ENCODE data around the gene SORCS1.
A peak's percentile ranks its signal among the peaks of the same experiment; 100 is the strongest.

Gene SORCS1

GRCh38 chr10:106615081-106615480 lies 549.4 kb downstream of the SORCS1 start:
- Histone ChIP-seq H3K23ac (ENCODE audit: low read length) (no peak overlapping the region), H3K4me3 (ENCODE audit: low read length) (no peak overlapping the region), H4K8ac (ENCODE audit: low read depth, low read length) (no peak overlapping the region), H3K79me1 (ENCODE audit: low read length) (no peaks in the 10 kb centered on the region), H3K9ac (ENCODE audit: low read length) (no peak overlapping the region), H3K27ac (ENCODE audit: low read depth, low read length) (no peak overlapping the region), H2BK5ac (ENCODE audit: low read length) (no peak overlapping the region), H2BK15ac (replicated peaks; ENCODE audit: low read depth) (no peak overlapping the region), H3K4me1 (ENCODE audit: control insufficient read depth, low read depth, low read length) (peaks cover 4% of the 10 kb centered on the region), H4K5ac (ENCODE audit: low read length) (no peak overlapping the region), H3K36me3 (ENCODE audit: control insufficient read depth, insufficient read depth, low read length) (no peaks in the 10 kb centered on the region), H3K18ac (ENCODE audit: low read length) (no peak overlapping the region), H3K4me2 (ENCODE audit: low read length) (no peak overlapping the region), H3K56ac (ENCODE audit: low read length) (peak overlapping the region; percentile 27), H3K4ac (ENCODE audit: low read depth, low read length) (no peak overlapping the region), H3K27me3 (ENCODE audit: insufficient read depth, low read length, poor library complexity) (no peaks in the 10 kb centered on the region), H2AK5ac (ENCODE audit: low read length) (no peak overlapping the region), H3K79me2 (ENCODE audit: control insufficient read depth, insufficient read depth, low read length) (no peaks in the 10 kb centered on the region), H2BK120ac (ENCODE audit: low read depth, low read length) (no peak overlapping the region)
- DNase-seq = peak; percentile 96
- no CpG with 5 or more reads among the region's 3 CpGs for WGBS (ENCODE audit: extremely low coverage, insufficient coverage, low lambda C conversion rate)

GRCh38 chr10:106614293-106614692 lies 550.2 kb downstream of the SORCS1 start:
- WGBS (ENCODE audit: extremely low coverage, insufficient coverage, low lambda C conversion rate) = no CpG with 5 or more reads among the region's 5 CpGs
- H3K18ac ChIP-seq (ENCODE audit: low read length) = no peak overlapping the region
- no peaks in the 10 kb centered on the region for H3K36me3 ChIP-seq (ENCODE audit: control insufficient read depth, insufficient read depth, low read length)
- no peaks in the 10 kb centered on the region for H3K79me2 ChIP-seq (ENCODE audit: control insufficient read depth, insufficient read depth, low read length)
- no peaks in the 10 kb centered on the region for H3K27me3 ChIP-seq (ENCODE audit: insufficient read depth, low read length, poor library complexity)
- H3K4ac ChIP-seq (ENCODE audit: low read depth, low read length) = no peak overlapping the region
- no peak overlapping the region for H2BK120ac ChIP-seq (ENCODE audit: low read depth, low read length)
- H2AK5ac ChIP-seq (ENCODE audit: low read length) = no peak overlapping the region
- H4K8ac ChIP-seq (ENCODE audit: low read depth, low read length) = no peak overlapping the region
- no peak overlapping the region for H3K4me3 ChIP-seq (ENCODE audit: low read length)
- H3K27ac ChIP-seq (ENCODE audit: low read depth, low read length) = no peak overlapping the region
- no peak overlapping the region for H2BK15ac ChIP-seq (replicated peaks; ENCODE audit: low read depth)
- peaks cover 4% of the 10 kb centered on the region for H3K4me1 ChIP-seq (ENCODE audit: control insufficient read depth, low read depth, low read length)
- no peak overlapping the region for H4K5ac ChIP-seq (ENCODE audit: low read length)
- H3K79me1 ChIP-seq (ENCODE audit: low read length) = no peaks in the 10 kb centered on the region
- no peak overlapping the region for H3K23ac ChIP-seq (ENCODE audit: low read length)
- no peak for DNase-seq
- no peak overlapping the region for H3K9ac ChIP-seq (ENCODE audit: low read length)
- no peak overlapping the region for H2BK5ac ChIP-seq (ENCODE audit: low read length)
- H3K4me2 ChIP-seq (ENCODE audit: low read length) = no peak overlapping the region
- H3K56ac ChIP-seq (ENCODE audit: low read length) = no peak overlapping the region

- H3K36me3 ChIP-seq (ENCODE audit: control insufficient read depth, insufficient read depth, low read length) = no peaks in the 10 kb centered on the region
- no peak overlapping the region for H4K5ac ChIP-seq (ENCODE audit: low read length)
- H3K18ac ChIP-seq (ENCODE audit: low read length) = no peak overlapping the region
- H3K79me1 ChIP-seq (ENCODE audit: low read length) = no peaks in the 10 kb centered on the region
- no peaks in the 10 kb centered on the region for H3K27me3 ChIP-seq (ENCODE audit: insufficient read depth, low read length, poor library complexity)
- no CpG with 5 or more reads among the region's 6 CpGs for WGBS (ENCODE audit: extremely low coverage, insufficient coverage, low lambda C conversion rate)
- no peak overlapping the region for H3K23ac ChIP-seq (ENCODE audit: low read length)
- no peak overlapping the region for H2BK15ac ChIP-seq (replicated peaks; ENCODE audit: low read depth)
- H3K4me1 ChIP-seq (ENCODE audit: control insufficient read depth, low read depth, low read length) = peaks cover 4% of the 10 kb centered on the region
- no peak overlapping the region for H3K27ac ChIP-seq (ENCODE audit: low read depth, low read length)
- H4K8ac ChIP-seq (ENCODE audit: low read depth, low read length) = no peak overlapping the region
- no peak overlapping the region for H3K56ac ChIP-seq (ENCODE audit: low read length)
- H3K4ac ChIP-seq (ENCODE audit: low read depth, low read length) = no peak overlapping the region
- no peak overlapping the region for H3K4me2 ChIP-seq (ENCODE audit: low read length)
- no peak overlapping the region for H2BK120ac ChIP-seq (ENCODE audit: low read depth, low read length)
- no peaks in the 10 kb centered on the region for H3K79me2 ChIP-seq (ENCODE audit: control insufficient read depth, insufficient read depth, low read length)
- no peak for DNase-seq
- H2AK5ac ChIP-seq (ENCODE audit: low read length) = no peak overlapping the region
- H2BK5ac ChIP-seq (ENCODE audit: low read length) = no peak overlapping the region
- no peak overlapping the region for H3K4me3 ChIP-seq (ENCODE audit: low read length)
- no peak overlapping the region for H3K9ac ChIP-seq (ENCODE audit: low read length)
Measured at GRCh38 chr10:106612381-106612780, 552.1 kb downstream of the SORCS1 start.

GRCh38 chr10:106609470-106610266 lies 554.8 kb downstream of the SORCS1 start:
- H4K8ac ChIP-seq (ENCODE audit: low read depth, low read length) = no peak overlapping the region
- no peaks in the 10 kb centered on the region for H3K36me3 ChIP-seq (ENCODE audit: control insufficient read depth, insufficient read depth, low read length)
- no peak overlapping the region for H3K23ac ChIP-seq (ENCODE audit: low read length)
- H3K27ac ChIP-seq (ENCODE audit: low read depth, low read length) = no peak overlapping the region
- H2AK5ac ChIP-seq (ENCODE audit: low read length) = no peak overlapping the region
- no peak overlapping the region for H3K56ac ChIP-seq (ENCODE audit: low read length)
- H3K79me1 ChIP-seq (ENCODE audit: low read length) = no peaks in the 10 kb centered on the region
- H3K9ac ChIP-seq (ENCODE audit: low read length) = no peak overlapping the region
- H3K18ac ChIP-seq (ENCODE audit: low read length) = no peak overlapping the region
- no peaks in the 10 kb centered on the region for H3K79me2 ChIP-seq (ENCODE audit: control insufficient read depth, insufficient read depth, low read length)
- no peak overlapping the region for H2BK120ac ChIP-seq (ENCODE audit: low read depth, low read length)
- no peak overlapping the region for H2BK5ac ChIP-seq (ENCODE audit: low read length)
- H3K27me3 ChIP-seq (ENCODE audit: insufficient read depth, low read length, poor library complexity) = no peaks in the 10 kb centered on the region
- H3K4me3 ChIP-seq (ENCODE audit: low read length) = no peak overlapping the region
- no CpG with 5 or more reads among the region's 3 CpGs for WGBS (ENCODE audit: extremely low coverage, insufficient coverage, low lambda C conversion rate)
- peak; percentile 60 for DNase-seq
- H3K4ac ChIP-seq (ENCODE audit: low read depth, low read length) = no peak overlapping the region
- no peak overlapping the region for H4K5ac ChIP-seq (ENCODE audit: low read length)
- peaks cover 1% of the 10 kb centered on the region for H3K4me1 ChIP-seq (ENCODE audit: control insufficient read depth, low read depth, low read length)
- no peak overlapping the region for H2BK15ac ChIP-seq (replicated peaks; ENCODE audit: low read depth)
- no peak overlapping the region for H3K4me2 ChIP-seq (ENCODE audit: low read length)

- Histone ChIP-seq H3K4ac (ENCODE audit: low read depth, low read length) (no peak overlapping the region), H2BK5ac (ENCODE audit: low read length) (no peak overlapping the region), H3K79me2 (ENCODE audit: control insufficient read depth, insufficient read depth, low read length) (no peaks in the 10 kb centered on the region), H3K27ac (ENCODE audit: low read depth, low read length) (no peak overlapping the region), H3K79me1 (ENCODE audit: low read length) (no peaks in the 10 kb centered on the region), H3K4me3 (ENCODE audit: low read length) (no peak overlapping the region), H3K36me3 (ENCODE audit: control insufficient read depth, insufficient read depth, low read length) (no peaks in the 10 kb centered on the region), H4K5ac (ENCODE audit: low read length) (no peak overlapping the region), H3K18ac (ENCODE audit: low read length) (no peak overlapping the region), H3K27me3 (ENCODE audit: insufficient read depth, low read length, poor library complexity) (no peaks in the 10 kb centered on the region), H3K9ac (ENCODE audit: low read length) (no peak overlapping the region), H3K4me2 (ENCODE audit: low read length) (no peak overlapping the region), H3K56ac (ENCODE audit: low read length) (no peak overlapping the region), H2AK5ac (ENCODE audit: low read length) (no peak overlapping the region), H3K4me1 (ENCODE audit: control insufficient read depth, low read depth, low read length) (peaks cover 2% of the 10 kb centered on the region), H2BK15ac (replicated peaks; ENCODE audit: low read depth) (no peak overlapping the region), H2BK120ac (ENCODE audit: low read depth, low read length) (no peak overlapping the region), H3K23ac (ENCODE audit: low read length) (no peak overlapping the region), H4K8ac (ENCODE audit: low read depth, low read length) (no peak overlapping the region)
- no peak for DNase-seq
- WGBS (ENCODE audit: extremely low coverage, insufficient coverage, low lambda C conversion rate) = no CpG with 5 or more reads among the region's 1 CpG
Measured at GRCh38 chr10:106608066-106608465, 556.4 kb downstream of the SORCS1 start.

GRCh38 chr10:106595281-106595680 lies 569.2 kb downstream of the SORCS1 start:
- Histone ChIP-seq H3K27ac (ENCODE audit: low read depth, low read length) (no peak overlapping the region), H4K5ac (ENCODE audit: low read length) (no peak overlapping the region), H3K4me2 (ENCODE audit: low read length) (no peak overlapping the region), H3K4me3 (ENCODE audit: low read length) (no peak overlapping the region), H2AK5ac (ENCODE audit: low read length) (no peak overlapping the region), H4K8ac (ENCODE audit: low read depth, low read length) (no peak overlapping the region), H3K79me2 (ENCODE audit: control insufficient read depth, insufficient read depth, low read length) (no peaks in the 10 kb centered on the region), H3K36me3 (ENCODE audit: control insufficient read depth, insufficient read depth, low read length) (no peaks in the 10 kb centered on the region), H3K4ac (ENCODE audit: low read depth, low read length) (no peak overlapping the region), H3K18ac (ENCODE audit: low read length) (no peak overlapping the region), H3K4me1 (ENCODE audit: control insufficient read depth, low read depth, low read length) (peaks cover 2% of the 10 kb centered on the region), H2BK120ac (ENCODE audit: low read depth, low read length) (no peak overlapping the region), H3K79me1 (ENCODE audit: low read length) (no peaks in the 10 kb centered on the region), H3K56ac (ENCODE audit: low read length) (no peak overlapping the region), H2BK15ac (replicated peaks; ENCODE audit: low read depth) (no peak overlapping the region), H2BK5ac (ENCODE audit: low read length) (no peak overlapping the region), H3K23ac (ENCODE audit: low read length) (no peak overlapping the region), H3K27me3 (ENCODE audit: insufficient read depth, low read length, poor library complexity) (no peaks in the 10 kb centered on the region), H3K9ac (ENCODE audit: low read length) (no peak overlapping the region)
- no peak for DNase-seq
- no CpG with 5 or more reads among the region's 4 CpGs for WGBS (ENCODE audit: extremely low coverage, insufficient coverage, low lambda C conversion rate)

All from mesendoderm (in vitro differentiated cells).